ENCODE data around the gene ONECUT3. TPM values are rescaled to one million over a fixed set of nuclear protein-coding genes. Genes with fewer than 3 reads are reported as not detected.
"Not testable (repeated sequence)": the region's sequence is repeated elsewhere in the genome, so short reads cannot be mapped to it uniquely, and the experiment has no call there.

The ONECUT3 gene
- total RNA-seq, result not detected
- long read RNA-seq, donor 1, result 0 reads
- long read RNA-seq, donor 2, result 0 reads

DNA sequence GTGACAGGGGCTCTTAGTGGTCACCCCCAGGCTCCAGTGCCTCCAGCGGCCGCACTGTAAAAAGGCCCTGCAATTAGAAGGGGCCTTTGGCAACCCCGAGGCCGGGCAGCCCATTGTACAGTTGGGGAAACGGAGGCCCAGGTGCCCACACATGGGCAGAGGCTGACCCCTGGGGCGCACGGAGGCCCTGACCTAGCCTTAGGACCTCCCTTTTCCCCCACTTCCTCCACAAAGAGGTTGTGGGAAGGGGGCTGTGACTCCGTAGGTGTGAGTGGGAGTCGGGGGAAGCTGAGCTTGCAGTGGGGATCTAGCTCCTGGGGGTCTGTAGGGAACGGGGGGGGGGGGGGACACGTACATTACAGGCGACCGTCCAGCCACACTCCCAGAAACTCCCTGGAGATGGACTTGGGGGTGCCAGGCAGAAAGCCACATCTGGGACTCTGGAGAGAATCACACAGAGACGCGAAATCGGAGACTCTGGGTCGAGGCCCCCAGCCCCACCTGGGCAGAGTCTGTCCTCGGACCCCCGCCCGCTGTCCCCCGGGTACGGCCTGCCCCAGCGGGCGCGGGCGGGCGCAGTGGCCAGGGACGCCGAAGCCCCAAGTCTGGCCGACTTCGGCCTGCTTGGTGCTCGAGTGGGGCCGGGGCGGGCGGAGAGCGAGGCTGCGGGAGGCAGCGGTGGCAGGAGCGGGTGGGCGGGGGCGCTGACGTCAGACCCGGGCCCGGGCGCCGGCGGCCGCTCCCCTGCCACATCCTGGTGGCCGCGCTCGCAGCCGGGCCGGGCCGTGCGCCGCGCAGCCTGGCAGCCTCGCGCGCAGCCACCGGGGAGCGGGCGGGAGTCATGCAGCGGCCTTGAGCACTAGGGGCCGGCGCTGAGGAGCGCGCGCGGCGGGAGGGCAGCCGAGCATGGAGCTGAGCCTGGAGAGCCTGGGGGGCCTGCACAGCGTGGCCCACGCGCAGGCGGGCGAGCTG is at the start of gene ONECUT3:
ONECUT3 (plus strand) TSS at position 750 of the 972 bp plus-strand sequence; CDS start at position 907, 157 bp downstream.
- intact Hi-C loops (cut with DNase I), result no loop called here
- no peak for DNase-seq (ENCODE audit: low spot score)

DNA sequence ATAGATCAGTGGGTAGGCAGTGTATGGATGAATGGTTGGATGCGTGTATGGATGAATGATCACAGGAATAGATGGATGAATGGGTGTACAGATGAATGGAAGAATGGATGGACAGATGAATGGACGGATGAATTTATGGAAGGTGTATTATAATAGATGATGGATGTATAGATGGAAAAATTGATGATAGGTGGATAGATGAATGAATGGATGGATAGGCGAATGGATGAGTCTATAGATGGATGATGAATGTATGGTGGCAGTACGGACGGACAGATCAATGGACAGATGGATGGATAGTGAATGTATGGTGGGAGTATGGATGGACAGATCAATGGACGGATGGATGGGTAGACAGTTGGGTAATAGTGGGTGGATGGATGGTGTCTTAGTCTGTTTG is 49.0 kb upstream of the ONECUT3 start:
- DNase-seq (ENCODE audit: low spot score), result no peak
- intact Hi-C loops (cut with DNase I), result no loop called here

DNA sequence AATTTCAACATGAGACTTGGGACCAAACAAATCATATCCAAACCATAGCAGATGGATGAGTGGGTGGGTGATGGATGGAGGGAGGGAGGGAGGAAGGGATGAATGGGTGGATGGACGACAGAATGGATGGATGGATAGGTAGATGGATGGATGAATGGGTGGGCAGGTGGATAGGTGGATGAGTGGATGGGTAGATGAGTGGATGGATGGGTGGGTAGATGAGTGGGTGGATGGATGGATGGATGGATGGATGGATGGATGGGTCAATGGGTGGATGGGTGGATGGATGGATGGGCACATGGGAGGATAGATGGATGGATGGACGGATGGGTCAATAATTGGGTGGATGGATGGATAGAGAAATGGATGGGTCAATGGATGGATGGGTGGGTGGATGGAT is 47.9 kb upstream of the ONECUT3 start:
- no peak for DNase-seq (ENCODE audit: low spot score)

DNA sequence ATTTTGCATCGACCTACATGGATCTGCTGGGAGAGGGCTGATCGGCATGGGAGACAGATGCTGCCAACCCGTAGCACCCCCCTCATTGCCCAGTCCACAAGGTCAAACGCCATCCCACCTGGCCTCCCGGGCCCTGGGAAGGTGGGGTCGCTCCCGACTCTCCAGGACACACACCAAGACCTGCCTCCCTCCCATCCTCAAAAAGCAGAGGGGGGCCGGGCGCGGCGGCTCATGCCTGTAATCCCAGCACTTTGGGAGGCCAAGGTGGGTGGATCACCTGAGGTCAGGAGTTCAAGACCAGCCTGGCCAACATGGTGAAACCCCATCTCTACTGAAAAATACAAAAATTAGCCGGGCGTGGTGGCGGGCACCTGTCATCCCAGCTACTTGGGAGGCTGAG is 46.7 kb upstream of the ONECUT3 start:
- intact Hi-C loops (cut with DNase I); DNase-seq (ENCODE audit: low spot score): not testable (repeated sequence)

More for the DNA sequence above, 47.9 kb upstream of the ONECUT3 start:
- intact Hi-C loops (cut with DNase I), result no loop called here

DNA sequence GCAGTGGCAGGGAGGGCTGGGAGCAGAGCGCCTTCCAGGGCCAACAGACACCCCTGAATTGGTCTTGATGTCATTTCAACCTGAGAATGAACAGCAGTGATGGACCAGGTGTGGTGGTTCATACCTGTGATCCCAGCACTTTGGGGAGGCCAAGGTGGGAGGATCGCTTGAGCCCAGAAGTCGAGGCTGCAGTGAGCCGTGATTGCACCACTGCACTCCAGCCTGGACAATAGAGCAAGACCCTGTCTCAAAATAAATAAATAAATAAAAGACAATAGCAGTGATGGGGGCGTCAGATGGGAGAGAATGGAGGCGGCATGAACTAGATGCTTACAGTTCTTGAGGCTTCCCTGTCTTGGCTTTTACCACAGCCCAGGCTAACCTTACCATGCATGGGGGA is 46.1 kb upstream of the ONECUT3 start:
- DNase-seq (ENCODE audit: low spot score), result no peak
- intact Hi-C loops (cut with DNase I), result no loop called here

DNA sequence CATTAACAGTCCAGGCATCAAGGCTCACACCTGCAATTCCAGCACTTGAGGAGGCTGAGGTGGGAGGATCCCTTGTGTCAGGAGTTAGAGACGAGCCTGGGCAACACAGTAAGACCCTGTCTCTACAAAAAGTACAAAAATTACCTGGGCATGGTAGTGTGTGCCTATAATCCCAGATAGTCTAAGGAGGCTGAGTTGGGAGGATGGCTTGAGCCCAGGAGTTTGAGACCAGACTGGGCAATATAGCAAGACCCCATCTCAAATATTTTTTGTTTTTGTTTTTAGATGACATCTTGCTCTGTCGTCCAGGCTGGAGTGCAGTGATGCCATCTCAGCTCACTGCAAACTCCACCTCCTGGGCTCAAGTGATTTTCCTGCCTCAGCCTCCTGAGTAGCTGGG is 40.1 kb upstream of the ONECUT3 start:
- DNase-seq (ENCODE audit: low spot score), result no peak
- intact Hi-C loops (cut with DNase I), result no loop called here

DNA sequence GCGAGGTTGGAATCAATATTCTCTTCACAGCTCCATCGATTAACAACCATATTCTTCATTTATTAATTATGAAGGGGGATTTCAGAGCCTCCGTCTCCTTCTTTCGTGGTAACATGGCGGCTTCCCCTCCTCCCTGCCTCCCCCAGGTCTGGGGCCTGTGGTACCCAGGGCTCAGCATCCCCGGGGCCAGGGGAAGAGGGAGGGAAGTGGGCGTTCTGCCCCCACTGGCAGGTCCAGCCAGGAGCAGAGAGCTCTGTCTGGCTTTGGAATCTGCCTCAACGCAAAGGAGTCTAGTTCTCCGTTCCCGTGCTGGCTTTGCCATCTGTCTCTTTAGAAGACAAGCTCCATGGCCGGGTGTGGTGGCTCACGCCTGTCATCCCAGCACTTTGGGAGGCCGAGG is 37.8 kb upstream of the ONECUT3 start:
- DNase-seq (ENCODE audit: low spot score), result no peak
- intact Hi-C loops (cut with DNase I), result no loop called here

DNA sequence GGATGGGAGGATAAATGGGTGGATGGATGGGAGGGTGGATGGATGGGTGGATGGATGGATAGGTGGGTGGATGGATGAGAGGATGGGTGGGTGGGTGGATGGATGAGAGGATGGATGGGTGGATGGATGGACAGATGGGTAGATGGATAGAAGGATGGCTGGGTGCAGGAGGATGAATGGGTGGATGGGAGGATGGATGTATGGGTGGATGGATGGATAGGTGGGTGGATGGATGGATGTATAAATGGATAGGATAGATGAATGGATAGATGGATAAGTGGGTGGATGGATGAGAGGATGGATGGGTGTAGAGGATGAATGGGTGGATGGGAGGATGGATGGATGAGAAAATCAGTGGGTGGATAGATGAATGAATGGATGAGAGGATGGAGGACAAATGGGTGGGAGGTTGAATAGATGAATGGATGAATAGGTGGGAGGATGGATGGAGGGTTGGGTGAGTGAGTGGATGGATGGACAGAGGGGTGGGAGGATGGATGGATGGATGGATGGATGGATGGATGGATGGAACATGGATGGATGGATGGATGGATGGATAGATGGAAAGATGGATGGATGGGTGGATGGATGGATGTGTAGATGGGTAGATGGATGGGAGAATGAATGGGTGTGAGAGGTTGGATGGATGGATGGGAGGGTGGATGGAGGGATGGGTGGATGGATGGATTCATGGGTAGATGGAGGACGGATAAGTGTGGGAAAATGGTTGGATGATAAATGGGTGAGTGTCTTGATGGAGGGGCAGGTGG is 35.9 kb upstream of the ONECUT3 start:
- DNase-seq (ENCODE audit: low spot score), result no peak
- intact Hi-C loops (cut with DNase I), result no loop called here

DNA sequence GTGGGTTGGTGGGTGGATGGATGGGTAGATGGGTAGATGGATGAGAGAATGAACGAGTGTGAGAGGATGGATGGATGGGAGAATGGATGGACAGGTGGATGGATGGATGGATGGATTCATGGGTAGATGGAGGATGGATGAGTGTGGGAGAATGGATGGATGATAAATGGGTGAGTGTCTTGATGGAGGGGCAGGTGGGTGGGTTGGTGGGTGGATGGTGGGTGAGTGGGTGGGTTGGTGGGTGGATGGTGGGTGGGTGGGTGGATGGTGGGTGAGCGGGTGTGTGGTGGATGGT is 35.4 kb upstream of the ONECUT3 start:
- no peak for DNase-seq (ENCODE audit: low spot score)
- intact Hi-C loops (cut with DNase I), result no loop called here

DNA sequence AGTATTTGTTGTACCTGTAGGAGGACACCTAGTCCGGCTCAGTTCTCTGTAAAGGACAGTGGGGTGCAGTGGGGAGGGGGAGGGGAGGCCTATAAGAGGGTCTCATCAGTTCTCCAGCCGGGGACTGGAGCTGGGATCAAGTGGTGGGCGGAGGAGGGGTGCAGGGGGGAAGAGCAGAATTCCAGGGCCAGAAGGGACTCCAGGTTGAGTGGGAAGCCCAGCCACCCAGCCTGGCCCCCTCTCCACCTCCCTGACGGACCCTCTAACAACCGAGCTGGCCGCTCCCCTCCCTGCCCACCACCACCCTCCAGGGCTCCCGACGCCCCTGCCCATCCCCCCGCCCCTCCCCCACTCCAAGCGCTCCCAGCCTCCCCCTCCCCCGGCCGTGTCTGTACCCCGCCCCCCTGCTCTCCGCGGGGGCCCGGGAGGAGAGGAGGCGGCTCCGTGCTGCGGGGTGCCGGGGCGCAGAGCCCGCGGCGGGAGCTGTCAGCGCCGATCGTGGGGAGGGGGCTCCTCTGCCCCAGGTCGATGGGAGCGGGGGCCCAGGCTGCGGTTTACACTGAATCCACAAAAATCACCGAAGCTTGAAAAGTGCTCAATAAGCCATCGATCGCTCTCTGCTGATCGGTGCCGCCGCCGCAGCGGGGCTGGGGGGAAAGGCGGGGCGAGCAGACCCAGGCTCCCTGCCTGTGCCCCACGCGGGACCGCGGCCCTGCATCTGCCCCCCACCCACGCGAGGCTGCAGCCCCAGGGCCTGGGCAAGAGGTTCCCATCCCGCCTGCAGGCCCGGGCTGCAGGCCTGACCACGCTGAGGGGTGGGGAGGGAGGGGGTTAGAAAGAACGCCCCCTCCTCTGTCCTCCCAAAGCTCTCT is 34.6 kb upstream of the ONECUT3 start:
- intact Hi-C loops (cut with DNase I), result no loop called here

DNA sequence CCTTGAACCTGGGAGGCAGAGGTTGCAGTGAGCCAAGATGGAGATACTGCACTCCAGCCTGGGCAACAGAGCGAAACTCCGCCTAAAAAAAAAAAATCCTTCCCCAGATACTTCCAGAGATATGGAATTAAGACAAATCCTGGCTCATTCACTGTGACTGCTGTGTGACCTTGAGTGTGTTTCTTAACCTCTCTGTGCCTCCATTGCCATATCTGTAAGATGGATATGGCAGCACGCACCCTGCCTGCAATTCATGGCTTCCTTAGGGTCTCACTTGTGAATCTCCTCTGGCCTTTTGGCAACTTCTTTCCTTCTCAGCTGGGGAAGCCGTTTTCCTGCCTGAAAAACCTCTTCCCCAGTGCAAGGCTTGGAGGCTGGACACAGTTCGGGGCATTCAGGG is 33.8 kb upstream of the ONECUT3 start:
- no peak for DNase-seq (ENCODE audit: low spot score)
- intact Hi-C loops (cut with DNase I), result no loop called here

More for the DNA sequence above, 34.6 kb upstream of the ONECUT3 start:
- DNase-seq (ENCODE audit: low spot score), result no peak

DNA sequence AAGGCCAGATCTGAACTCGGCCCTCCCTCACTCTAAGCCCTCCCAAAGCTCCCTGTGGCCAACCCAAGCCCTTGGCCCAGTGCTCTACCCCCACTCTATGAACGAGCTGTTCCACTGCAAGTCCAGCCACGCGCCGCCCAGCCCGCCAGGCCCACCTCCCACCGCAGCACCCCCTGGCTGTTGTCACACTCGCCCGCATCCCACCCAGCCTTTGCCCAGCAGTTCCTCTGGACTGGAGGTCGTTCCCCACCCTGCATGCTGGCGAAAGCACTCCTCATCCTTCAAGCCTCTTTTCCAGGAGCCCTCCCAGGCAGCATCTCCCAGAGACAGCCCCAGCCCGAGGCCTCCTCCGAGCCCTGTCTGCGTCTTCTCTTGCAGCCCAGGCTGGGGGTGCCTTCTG is 33.1 kb upstream of the ONECUT3 start:
- intact Hi-C loops (cut with DNase I), result no loop called here
- no peak for DNase-seq (ENCODE audit: low spot score)

DNA sequence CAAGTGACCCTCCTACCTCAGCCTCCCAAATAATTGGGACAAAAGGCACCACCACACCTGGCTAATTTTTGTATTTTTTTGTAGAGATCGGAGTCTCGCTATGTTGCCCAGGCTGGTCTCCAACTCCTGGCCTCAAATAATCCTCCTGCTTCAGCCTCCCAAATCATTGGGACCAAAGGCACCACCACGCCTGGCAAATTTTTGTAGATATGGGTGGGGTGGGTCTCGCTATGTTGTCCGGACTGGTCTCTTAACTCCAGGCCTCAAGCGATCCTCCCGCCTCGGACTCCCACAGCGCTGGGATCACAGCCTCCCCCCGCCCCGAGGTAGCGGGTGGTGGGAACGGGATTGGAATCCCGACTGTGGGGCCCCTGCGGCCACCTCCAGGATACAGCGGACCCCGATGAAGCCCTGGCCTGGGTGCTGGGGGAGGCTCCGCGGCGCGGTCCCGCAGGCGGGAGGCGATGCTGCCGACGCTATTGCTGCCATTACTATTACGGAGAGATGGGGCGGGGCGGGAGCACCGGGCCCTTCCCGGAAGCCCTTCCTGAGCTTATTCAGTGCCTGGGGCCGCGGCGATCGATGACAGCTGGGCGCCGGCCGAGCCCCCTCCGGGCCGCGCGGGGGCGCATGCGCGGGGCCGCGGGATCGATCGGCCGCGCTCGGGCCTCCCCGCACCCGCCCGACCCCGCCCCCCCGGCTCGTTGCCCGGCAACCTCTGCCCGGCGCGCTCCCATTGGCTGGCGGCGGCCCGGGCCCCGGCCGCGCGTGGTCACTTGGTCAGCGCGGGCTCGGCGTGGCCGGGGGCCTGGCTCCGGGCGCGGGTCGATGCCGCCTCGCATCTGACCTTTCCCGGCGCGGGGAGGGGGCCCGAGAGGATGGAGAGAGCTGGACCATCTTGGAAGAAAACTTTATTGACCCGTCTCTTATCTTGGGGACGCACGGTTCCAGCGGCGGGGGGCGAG is 27.9 kb upstream of the ONECUT3 start:
- no peak for DNase-seq (ENCODE audit: low spot score)
- intact Hi-C loops (cut with DNase I), result no loop called here

DNA sequence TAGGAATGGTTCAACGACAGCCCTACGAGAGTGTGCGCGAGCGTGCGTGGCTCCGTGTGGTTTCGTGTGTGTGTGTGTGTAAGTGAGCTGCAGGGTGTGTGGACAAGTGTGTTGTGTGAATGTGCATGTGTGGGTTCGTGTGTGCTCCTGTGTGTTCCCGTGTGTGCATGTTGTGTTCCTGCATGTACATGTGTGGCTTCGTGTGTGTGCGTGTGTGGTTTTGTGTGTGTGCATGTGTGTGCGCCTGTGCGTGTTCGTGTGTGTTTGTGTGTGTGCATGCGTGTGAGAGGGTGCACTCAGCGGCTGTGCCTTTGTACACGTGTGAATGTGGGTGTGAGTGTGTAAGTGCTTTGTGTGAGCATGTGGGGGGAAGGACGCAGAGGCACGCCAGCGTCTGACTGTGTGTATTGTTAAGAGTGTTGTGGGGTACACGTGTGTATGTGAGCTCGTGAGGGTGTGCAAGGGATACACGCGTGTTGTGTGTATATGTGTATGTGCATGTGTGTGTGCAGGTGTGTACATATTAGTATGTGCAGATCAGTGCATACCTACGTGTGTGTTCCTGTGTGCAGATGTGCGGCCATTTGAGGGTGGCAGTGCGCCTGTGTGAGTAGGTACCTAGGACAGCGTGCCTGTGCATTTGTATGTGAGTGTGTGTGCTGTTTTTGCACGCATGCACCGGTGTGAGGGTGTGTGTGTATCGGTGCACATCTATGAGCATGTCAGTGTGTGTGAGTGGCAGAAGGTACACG is 24.3 kb upstream of the ONECUT3 start:
- intact Hi-C loops (cut with DNase I), result no loop called here
- no peak for DNase-seq (ENCODE audit: low spot score)

DNA sequence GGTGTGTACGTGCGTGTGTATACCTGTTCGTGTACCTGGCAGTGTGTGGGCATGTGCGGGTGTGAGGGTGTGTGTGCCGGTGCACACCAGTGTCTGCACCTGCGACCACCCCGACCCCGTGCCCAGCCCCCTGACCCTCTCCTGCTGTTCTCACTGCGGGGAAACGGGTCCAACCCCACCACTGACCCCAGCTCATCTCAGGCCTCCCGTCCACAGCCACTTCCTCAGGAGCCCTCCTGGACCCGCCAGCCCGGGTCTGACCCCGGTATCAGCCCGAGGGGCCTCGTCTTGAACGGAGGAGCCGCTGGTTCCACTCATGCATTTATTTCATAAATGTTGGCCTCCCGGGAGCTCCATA is 23.8 kb upstream of the ONECUT3 start:
- no peak for DNase-seq (ENCODE audit: low spot score)
- intact Hi-C loops (cut with DNase I), result no loop called here

DNA sequence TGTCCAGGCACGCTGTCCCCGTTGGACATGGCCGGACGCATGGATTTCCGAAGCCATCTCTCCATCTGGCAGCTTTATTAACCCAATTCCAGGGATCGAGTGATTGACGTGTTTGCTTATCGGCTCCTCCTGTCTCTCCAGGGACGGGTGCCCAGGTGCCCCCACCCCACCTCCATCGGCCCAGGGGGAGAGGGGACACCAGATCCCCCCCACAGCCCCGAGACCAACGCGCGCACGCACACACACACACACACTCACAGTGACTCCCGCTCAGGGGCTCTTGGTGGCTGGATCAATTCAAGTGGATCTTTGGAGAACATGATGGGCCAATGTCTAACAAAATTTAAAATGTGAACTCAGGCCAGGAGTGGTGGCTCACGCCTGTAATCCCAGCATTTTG is 23.1 kb upstream of the ONECUT3 start:
- intact Hi-C loops (cut with DNase I), result no loop called here

DNA sequence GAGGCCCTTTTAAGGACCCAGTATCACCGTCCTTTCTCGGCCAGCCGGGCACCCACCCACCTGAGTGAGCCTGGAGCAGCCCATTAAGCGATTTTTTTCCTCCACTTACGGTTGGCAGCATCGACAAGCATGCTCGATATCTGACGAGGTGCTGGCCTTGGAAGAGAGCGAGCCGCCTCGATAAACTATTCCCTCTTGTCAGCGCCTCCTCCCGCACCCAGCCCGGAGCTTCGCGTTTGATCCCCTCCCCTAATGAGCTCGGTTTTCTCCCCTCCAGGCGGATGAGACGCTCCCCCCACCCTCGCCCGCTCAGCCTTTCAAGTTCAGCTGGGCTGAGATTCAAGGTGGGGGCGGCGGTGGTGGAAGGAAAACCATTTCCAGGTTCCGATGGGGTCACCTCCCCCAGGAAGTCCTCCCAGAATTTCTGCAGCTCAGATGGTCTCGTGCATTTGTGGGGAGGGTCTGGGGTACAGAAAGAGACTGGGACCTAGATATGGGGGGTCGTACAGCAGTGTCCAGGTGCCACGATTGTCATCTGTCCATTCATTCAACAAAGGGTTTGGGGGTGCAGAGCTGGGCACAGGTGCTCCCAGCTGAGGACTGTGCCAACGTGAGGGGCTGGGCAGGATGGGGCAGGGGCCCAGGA is 18.9 kb upstream of the ONECUT3 start:
- intact Hi-C loops (cut with DNase I), result no loop called here
- no peak for DNase-seq (ENCODE audit: low spot score)

More for the DNA sequence above, 23.1 kb upstream of the ONECUT3 start:
- no peak for DNase-seq (ENCODE audit: low spot score)

Measured in posterior vena cava (tissue), 2 donors.